Activated T-helper 2 cell treated with anti-CD3 and anti-CD28 coated beads, Interferon-gamma antibody, Interleukin-2, Interleukin-4, amounts not matched to agents 10 μg/mL and 5 μg/mL and 100 μg/mL, durations not matched to agents 14 hours and 24 hours and 36 hours (primary cell): Measurements from ENCODE around the gene KIAA0753. TPM values are rescaled to one million over a fixed set of nuclear protein-coding genes. Genes with fewer than 3 reads are reported as not detected.

Experiments used
- DNase-seq: peaks from one replicate; pipeline ENCODE4 v3.0.0; 2021; ENCODE audit warnings: low spot score
- H3K27ac Mint-ChIP-seq: one replicate; pipeline ENCODE4 v1.8.0; 2021; ENCODE audit warnings: mixed read lengths
- H3K27me3 Mint-ChIP-seq: one replicate; pipeline ENCODE4 v1.8.0; 2021; ENCODE audit warnings: low read depth, mixed read lengths
- H3K36me3 Mint-ChIP-seq: one replicate; pipeline ENCODE4 v1.8.0; 2021; ENCODE audit warnings: low read depth, mixed read lengths
- H3K4me1 Mint-ChIP-seq: one replicate; pipeline ENCODE4 v1.8.0; 2021; ENCODE audit warnings: low read depth, mixed read lengths
- H3K4me3 Mint-ChIP-seq: one replicate; pipeline ENCODE4 v1.8.0; 2021; ENCODE audit warnings: low read depth, mild to moderate bottlenecking, moderate library complexity, mixed read lengths
- H3K9me3 Mint-ChIP-seq: one replicate; pipeline ENCODE4 v1.8.0; 2021; ENCODE audit warnings: mixed read lengths
- intact Hi-C: fragments of 100-400 bp; cut with micrococcal nuclease; formaldehyde crosslinking; loops from one replicate; pipeline ENCODE4 v1.15.1; 2023
- total RNA-seq: library from RNA; stranded (reverse); gene quantifications from 2 replicates; pipeline ENCODE4 v1.2.3, GENCODE V29; 2022

The KIAA0753 gene
- 23.6 and 24.7 TPM in 2 replicates for total RNA-seq

GRCh38 chr17:6640536-6641246 is at the start of gene KIAA0753, which contains the start of gene TXNDC17:
Gene KIAA0753, minus strand, starts transcription at chr17:6640711. Its CDS starts 5,608 bp downstream, at chr17:6635103.
Gene TXNDC17, plus strand, starts transcription at chr17:6641060. Its CDS starts 23 bp downstream, at chr17:6641083.
- peak within 1 kb of the TSS; percentile 99 for H3K27ac Mint-ChIP-seq
- no peaks in the 10 kb centered on the region for H3K27me3 Mint-ChIP-seq
- intact Hi-C loops, result loop anchor here (1.0 to 10.0 kb wide), 6 partner anchors 11 to 1156 kb away; partner anchors contain the start of genes C17orf100, DERL2, MED31 and MIS12
- H3K4me3 Mint-ChIP-seq, result peak within 1 kb of the TSS; percentile 90
- peaks cover 52% of the 10 kb centered on the region for H3K4me1 Mint-ChIP-seq
- H3K36me3 Mint-ChIP-seq, result peaks cover 43% of the 10 kb centered on the region
- H3K9me3 Mint-ChIP-seq, result no peaks in the 10 kb centered on the region
- DNase-seq, result peak; percentile 93

GRCh38 chr17:6688944-6689343 is 48.4 kb upstream of the KIAA0753 start:
- no peak for DNase-seq
- no peaks in the 10 kb centered on the region for H3K36me3 Mint-ChIP-seq
- no peak overlapping the region for H3K4me3 Mint-ChIP-seq
- no peaks in the 10 kb centered on the region for H3K9me3 Mint-ChIP-seq
- intact Hi-C loops, result no loop called here
- no peaks in the 10 kb centered on the region for H3K4me1 Mint-ChIP-seq
- no peak overlapping the region for H3K27ac Mint-ChIP-seq
- peaks cover 8% of the 10 kb centered on the region for H3K27me3 Mint-ChIP-seq

GRCh38 chr17:6686026-6686425 is 45.5 kb upstream of the KIAA0753 start:
- Mint-ChIP-seq H3K27ac (no peak overlapping the region), H3K9me3 (no peaks in the 10 kb centered on the region), H3K4me3 (no peak overlapping the region), H3K36me3 (no peaks in the 10 kb centered on the region), H3K27me3 (peaks cover 17% of the 10 kb centered on the region), H3K4me1 (no peaks in the 10 kb centered on the region)
- no peak for DNase-seq
- intact Hi-C loops, result no loop called here

GRCh38 chr17:6684881-6685767 is 44.6 kb upstream of the KIAA0753 start:
- no peaks in the 10 kb centered on the region for H3K9me3 Mint-ChIP-seq
- no peak for DNase-seq

GRCh38 chr17:6684460-6684783 is 43.9 kb upstream of the KIAA0753 start:
- Mint-ChIP-seq H3K36me3 (no peaks in the 10 kb centered on the region), H3K4me3 (no peak overlapping the region), H3K9me3 (no peaks in the 10 kb centered on the region), H3K27me3 (peaks cover 19% of the 10 kb centered on the region), H3K4me1 (no peaks in the 10 kb centered on the region), H3K27ac (no peak overlapping the region)
- intact Hi-C loops, result no loop called here
- DNase-seq, result no peak

More at GRCh38 chr17:6684881-6685767, 44.6 kb upstream of the KIAA0753 start:
- Mint-ChIP-seq H3K4me3 (no peak overlapping the region), H3K27ac (no peak overlapping the region), H3K4me1 (no peaks in the 10 kb centered on the region), H3K27me3 (peaks cover 19% of the 10 kb centered on the region), H3K36me3 (no peaks in the 10 kb centered on the region)
- intact Hi-C loops, result no loop called here

- no peaks in the 10 kb centered on the region for H3K9me3 Mint-ChIP-seq
- peaks cover 20% of the 10 kb centered on the region for H3K27me3 Mint-ChIP-seq
- intact Hi-C loops, result no loop called here
- H3K4me1 Mint-ChIP-seq, result no peaks in the 10 kb centered on the region
- no peak for DNase-seq
- H3K36me3 Mint-ChIP-seq, result no peaks in the 10 kb centered on the region
- no peak overlapping the region for H3K4me3 Mint-ChIP-seq
- no peak overlapping the region for H3K27ac Mint-ChIP-seq
These were observed 43.4 kb upstream of the KIAA0753 start for GRCh38 chr17:6683730-6684459.

- no peak overlapping the region for H3K4me3 Mint-ChIP-seq
- no peaks in the 10 kb centered on the region for H3K9me3 Mint-ChIP-seq
- H3K27me3 Mint-ChIP-seq, result peaks cover 27% of the 10 kb centered on the region
- H3K36me3 Mint-ChIP-seq, result no peaks in the 10 kb centered on the region
- H3K27ac Mint-ChIP-seq, result no peak overlapping the region
- intact Hi-C loops, result no loop called here
- H3K4me1 Mint-ChIP-seq, result no peaks in the 10 kb centered on the region
- DNase-seq, result no peak
These were observed 42.7 kb upstream of the KIAA0753 start for GRCh38 chr17:6683081-6683684.

- Mint-ChIP-seq H3K4me3 (no peak overlapping the region), H3K9me3 (no peaks in the 10 kb centered on the region), H3K27ac (no peak overlapping the region), H3K27me3 (peaks cover 29% of the 10 kb centered on the region), H3K36me3 (no peaks in the 10 kb centered on the region), H3K4me1 (peaks cover under 1% of the 10 kb centered on the region)
- no peak for DNase-seq
- intact Hi-C loops, result no loop called here
These were observed 41.8 kb upstream of the KIAA0753 start for GRCh38 chr17:6682339-6682738.

- H3K9me3 Mint-ChIP-seq, result no peaks in the 10 kb centered on the region
- no peaks in the 10 kb centered on the region for H3K36me3 Mint-ChIP-seq
- no peak for DNase-seq
- intact Hi-C loops, result no loop called here
- no peak overlapping the region for H3K4me3 Mint-ChIP-seq
- H3K27ac Mint-ChIP-seq, result no peak overlapping the region
- peaks cover 3% of the 10 kb centered on the region for H3K4me1 Mint-ChIP-seq
- H3K27me3 Mint-ChIP-seq, result peaks cover 29% of the 10 kb centered on the region
These were observed 41.2 kb upstream of the KIAA0753 start for GRCh38 chr17:6681671-6682070.

GRCh38 chr17:6681176-6681575 is 40.7 kb upstream of the KIAA0753 start:
- H3K4me3 Mint-ChIP-seq, result no peak overlapping the region
- intact Hi-C loops, result no loop called here
- H3K27ac Mint-ChIP-seq, result no peak overlapping the region
- no peak for DNase-seq
- peaks cover 29% of the 10 kb centered on the region for H3K27me3 Mint-ChIP-seq
- no peaks in the 10 kb centered on the region for H3K9me3 Mint-ChIP-seq
- H3K36me3 Mint-ChIP-seq, result no peaks in the 10 kb centered on the region
- peaks cover 3% of the 10 kb centered on the region for H3K4me1 Mint-ChIP-seq

- Mint-ChIP-seq H3K9me3 (no peaks in the 10 kb centered on the region), H3K27me3 (peaks cover 35% of the 10 kb centered on the region), H3K27ac (no peak overlapping the region), H3K4me1 (peaks cover 3% of the 10 kb centered on the region), H3K36me3 (no peaks in the 10 kb centered on the region), H3K4me3 (no peak overlapping the region)
- no peak for DNase-seq
- intact Hi-C loops, result no loop called here
These were observed 38.7 kb upstream of the KIAA0753 start for GRCh38 chr17:6679241-6679640.

GRCh38 chr17:6677946-6678345 is 37.4 kb upstream of the KIAA0753 start:
- Mint-ChIP-seq H3K27me3 (peaks cover 35% of the 10 kb centered on the region), H3K4me1 (peaks cover 3% of the 10 kb centered on the region), H3K27ac (no peak overlapping the region), H3K4me3 (no peak overlapping the region), H3K9me3 (no peaks in the 10 kb centered on the region), H3K36me3 (no peaks in the 10 kb centered on the region)
- intact Hi-C loops, result no loop called here
- no peak for DNase-seq
